Endometrium (tissue), 2 donors: ENCODE measurements around the gene ELOVL1.
"Not testable (repeated sequence)": the region's sequence is repeated elsewhere in the genome, so short reads cannot be mapped to it uniquely, and the experiment has no call there.

Source experiments
- FAIRE-seq: peaks from 2 replicates; lab custom pipeline; 2012; peaks lifted over from hg19 to GRCh38; lab: Jason Lieb, UNC
- donor health status: control.
- donor health status: control.

The ELOVL1 gene

GRCh38 chr1:43367904-43368645, at the start of gene ELOVL1:
ELOVL1 (minus strand) TSS chr1:43368011; CDS start chr1:43365609, 2,402 bp downstream.
- no peak for FAIRE-seq

- FAIRE-seq: no peak
Observed at GRCh38 chr1:43415901-43416300, 48.1 kb upstream of the ELOVL1 start.

- no peak for FAIRE-seq
Observed at GRCh38 chr1:43414634-43415223, 46.9 kb upstream of the ELOVL1 start.

DNA sequence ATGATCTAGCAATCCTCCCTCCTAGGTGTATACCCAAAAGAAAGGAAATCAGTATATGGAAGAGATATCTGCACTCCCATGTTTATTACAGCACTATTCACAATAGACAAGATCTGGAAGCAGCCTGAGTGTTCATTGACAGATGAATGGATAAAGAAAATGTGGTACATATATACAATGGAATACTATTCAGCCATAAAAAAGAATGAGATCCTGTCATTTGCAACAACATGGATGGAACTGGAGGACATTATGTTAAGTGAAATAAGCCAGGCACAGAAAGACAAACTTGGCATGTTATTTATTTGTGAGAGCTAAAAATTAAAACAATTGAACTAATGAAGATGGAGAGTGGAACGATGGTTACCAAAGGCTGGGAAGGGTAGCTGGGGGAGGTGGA, 45.6 kb upstream of the ELOVL1 start:
- not testable (repeated sequence) for FAIRE-seq

DNA sequence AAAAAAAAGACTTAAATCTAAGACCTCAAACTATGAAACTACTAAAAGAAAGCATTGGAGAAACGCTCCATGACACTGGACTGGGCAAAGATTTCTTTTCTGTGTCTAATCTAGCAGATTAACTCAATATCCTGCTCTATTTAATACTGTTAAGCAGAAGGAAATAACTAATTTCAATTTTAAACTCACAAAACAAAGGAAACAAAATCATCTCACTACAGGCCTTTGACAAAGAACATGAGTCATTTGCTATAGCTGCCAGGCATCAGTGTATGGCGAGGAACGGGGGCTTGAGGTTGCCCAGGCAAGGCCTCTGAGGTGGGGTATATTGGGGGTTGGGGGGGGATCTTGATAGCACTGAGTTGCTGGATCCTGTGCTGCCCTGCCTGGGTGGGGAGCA, 42.8 kb upstream of the ELOVL1 start:
- FAIRE-seq: no peak

DNA sequence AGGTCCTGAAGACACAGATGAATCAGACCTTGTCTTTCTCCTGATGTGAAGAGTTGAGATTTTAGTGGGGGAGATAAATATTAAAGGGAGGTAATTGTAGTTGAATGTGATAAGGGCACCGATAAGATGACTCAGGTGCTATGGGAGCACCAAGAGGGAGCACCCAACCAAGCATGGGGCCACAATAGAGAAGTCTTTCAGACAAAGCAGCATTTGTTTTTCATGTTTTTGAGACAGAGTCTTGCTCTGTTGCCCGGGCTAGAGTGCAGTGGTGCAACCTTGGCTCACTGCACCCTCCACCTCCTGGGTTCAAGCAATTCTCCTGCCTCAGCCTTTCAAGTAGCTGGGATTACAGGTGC, 38.0 kb upstream of the ELOVL1 start:
- FAIRE-seq: no peak

DNA sequence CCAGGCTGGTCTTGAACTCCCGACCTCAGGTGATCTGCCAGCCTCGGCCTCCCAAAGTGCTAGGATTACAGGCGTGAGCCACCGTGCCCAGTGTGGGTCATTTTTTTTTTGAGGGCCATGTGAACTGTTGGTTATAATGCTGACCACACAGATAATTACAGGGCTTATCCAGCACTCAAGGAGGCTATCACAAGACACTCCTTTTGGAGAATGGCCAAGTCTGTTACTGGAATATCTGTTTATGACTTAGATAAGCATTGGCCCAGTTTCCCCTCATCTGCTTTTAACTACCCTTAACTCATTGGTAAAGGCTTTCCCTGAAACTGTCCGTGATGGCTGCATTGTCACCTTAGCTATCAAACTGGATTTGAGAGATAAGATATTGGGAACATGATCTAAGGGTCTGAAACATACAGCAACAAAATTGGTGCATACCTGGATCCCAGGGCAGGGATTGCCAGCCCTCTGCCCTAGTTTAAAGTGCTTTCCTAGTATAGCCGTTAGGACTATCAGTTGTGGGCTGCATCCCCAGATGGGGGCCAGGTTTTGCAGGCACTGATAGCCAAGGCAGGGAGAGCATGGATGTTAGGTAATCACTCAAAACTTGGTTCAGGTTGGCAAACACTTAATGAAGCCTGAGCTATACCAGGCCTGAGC, 37.5 kb upstream of the ELOVL1 start:
- FAIRE-seq: no peak

- FAIRE-seq: no peak
Observed at GRCh38 chr1:43404353-43404752, 36.5 kb upstream of the ELOVL1 start.

GRCh38 chr1:43402089-43402865, 34.5 kb upstream of the ELOVL1 start:
- no peak for FAIRE-seq

DNA sequence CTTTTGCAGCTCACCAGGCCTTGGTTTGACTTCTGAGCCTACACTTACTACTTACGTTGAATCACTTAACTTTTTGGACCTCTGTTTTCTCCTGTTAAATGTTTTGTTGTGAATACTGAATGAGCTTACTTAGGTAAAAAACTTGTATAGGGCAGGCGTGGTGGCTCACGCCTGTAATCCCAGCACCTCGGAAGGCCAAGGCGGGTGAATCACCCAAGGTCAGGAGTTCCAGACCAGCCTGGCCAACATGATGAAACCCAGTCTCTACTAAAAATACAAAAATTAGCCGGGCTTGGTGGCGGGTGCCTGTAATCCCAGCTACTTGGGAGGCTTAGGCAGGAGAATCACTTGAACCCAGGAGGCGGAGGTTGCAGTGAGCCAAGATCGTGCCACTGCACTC, 32.6 kb upstream of the ELOVL1 start:
- not testable (repeated sequence) for FAIRE-seq

DNA sequence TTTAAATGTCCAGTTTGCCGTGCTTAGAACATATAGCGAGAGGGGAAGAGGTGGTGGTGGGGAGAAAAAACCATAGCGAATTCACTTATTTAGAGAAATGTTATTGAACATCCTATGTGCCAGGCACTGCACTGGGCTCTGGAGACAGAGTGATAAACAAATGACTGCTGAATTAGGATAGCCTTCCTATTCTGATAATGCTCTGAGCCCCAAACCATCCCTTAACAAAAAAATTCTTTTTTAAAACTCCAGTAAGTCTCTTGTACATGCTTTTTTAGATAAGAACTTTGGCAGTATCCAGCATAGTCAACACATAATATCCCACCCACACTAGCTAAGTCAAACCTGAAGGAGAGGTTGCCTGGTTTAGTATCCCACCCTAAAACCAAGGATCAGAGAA, 30.4 kb upstream of the ELOVL1 start:
- no peak for FAIRE-seq

DNA sequence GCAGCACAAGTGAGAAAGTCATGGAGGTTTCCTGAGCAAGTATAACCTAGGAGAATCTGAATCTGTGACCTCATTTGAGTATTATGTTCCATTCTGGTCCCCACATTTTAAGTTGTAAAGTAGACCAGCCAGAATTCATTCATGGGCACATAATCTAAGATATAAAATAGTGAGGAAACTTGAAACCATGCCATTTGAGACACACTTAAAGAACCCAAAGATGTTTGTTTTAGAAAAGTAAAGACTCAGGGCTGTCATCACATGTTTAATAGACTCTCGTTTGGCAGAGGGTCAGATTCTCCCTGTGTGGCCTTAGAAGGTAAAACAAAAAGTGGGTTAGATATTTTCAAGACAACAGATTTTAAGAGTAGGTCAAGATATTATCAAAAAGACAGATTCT, 28.2 kb upstream of the ELOVL1 start:
- no peak for FAIRE-seq

DNA sequence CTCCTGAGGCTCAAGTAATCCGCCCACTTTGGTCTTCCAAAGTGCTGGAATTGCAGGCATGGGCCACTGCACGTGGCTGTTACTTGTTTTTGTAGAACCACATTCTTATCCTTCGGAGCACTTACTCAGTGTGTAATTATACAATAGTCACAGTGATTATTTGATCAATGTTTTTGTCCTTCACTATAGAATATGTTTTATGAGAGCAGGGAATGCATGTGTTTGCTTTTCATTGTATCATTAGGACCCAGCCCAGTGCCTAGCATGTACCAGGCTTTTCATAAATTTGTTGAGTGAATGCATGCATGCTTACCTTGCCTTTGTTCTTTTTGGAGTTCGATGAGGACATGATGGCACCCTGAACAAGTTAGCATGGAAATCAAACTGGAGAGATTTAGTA, 27.7 kb upstream of the ELOVL1 start:
- no peak for FAIRE-seq

DNA sequence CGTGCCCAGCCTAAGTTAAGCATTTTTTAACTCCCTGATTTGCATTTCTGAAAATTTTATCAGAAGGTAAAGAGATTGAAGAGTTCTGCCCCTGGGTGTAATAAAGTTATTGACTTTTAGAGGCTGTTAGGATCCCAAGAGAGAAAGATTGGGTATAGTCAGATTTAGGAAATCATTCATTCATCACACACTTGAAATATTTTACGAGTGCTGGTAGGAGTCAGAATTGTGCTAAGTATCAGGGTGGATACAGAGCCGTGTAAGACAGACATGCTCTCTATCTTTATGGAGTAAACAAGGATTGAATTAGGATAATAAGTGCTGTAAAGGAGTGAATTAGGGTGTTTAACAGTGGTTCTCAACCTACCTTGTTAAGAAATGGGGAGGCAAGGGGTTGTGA, 24.9 kb upstream of the ELOVL1 start:
- no peak for FAIRE-seq

GRCh38 chr1:43389326-43390313, 21.8 kb upstream of the ELOVL1 start, which contains the start of the genes MED8 and SZT2:
MED8 (minus strand) TSS chr1:43389800; CDS start chr1:43389764, 36 bp downstream.
SZT2 (plus strand) TSS chr1:43389899; CDS start chr1:43389969, 70 bp downstream.
- peak; percentile 66 for FAIRE-seq

DNA sequence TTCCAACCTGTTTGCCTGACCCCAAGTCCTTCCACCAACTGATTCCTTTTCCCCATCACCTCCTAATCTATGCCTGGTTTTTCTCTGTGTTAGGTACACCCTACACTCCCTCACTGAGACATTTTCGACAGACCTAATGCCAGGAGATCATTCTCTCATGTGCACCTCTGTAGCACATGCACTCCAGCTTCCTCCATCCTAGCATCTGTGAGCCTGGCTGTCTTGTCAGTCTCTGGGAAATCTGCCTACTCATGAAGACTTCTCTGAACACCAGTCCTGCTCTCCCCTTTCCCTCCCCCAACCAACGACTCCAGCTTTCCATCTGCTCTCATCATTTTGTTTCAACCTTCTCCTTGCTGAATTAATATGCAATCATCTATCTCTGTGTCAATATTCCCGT, 20.8 kb upstream of the ELOVL1 start:
- FAIRE-seq: no peak

DNA sequence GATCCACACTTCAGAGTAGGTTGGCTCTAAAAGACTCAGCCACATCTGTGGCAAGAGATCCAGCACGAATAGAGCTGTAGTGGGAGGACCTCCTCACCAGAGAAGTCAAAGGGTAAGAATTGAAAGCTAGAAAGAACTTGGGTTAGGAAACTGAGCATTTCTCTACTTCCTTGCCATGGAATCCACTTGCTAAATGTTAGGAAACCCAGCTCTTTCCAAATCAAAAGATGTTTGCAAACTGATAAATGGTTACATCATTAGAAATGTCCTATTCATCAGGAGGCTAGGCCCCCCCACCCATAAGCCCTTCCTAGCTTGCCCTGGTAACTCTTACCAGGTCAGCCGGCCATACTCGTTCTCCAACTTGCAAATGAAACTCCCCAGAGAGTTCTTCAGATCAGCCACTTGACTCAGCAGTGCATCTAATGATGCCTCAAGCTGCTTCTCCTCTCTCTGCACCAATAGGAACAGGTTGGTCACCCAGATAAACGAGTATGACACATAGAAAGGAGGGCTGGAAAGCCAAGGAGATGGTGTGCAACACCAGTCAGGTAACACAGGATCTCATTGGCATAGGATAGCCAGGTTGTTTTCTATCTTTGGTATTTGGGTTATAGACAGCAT, 20.3 kb upstream of the ELOVL1 start:
- FAIRE-seq: no peak

- no peak for FAIRE-seq
Observed at GRCh38 chr1:43386676-43387075, 18.9 kb upstream of the ELOVL1 start.

GRCh38 chr1:43383449-43383848, 15.6 kb upstream of the ELOVL1 start:
- no peak for FAIRE-seq

- FAIRE-seq: no peak
Observed at GRCh38 chr1:43382027-43382779, 14.4 kb upstream of the ELOVL1 start.
